MCF 10A (cell line): ENCODE measurements around the gene PTBP3. TPM values are rescaled to one million over a fixed set of nuclear protein-coding genes. Genes with fewer than 3 reads are reported as not detected.

Source experiments
- BruUV-seq: library from RNA; stranded (reverse); fragments of 400-500 nt; replicated peaks from 2 replicates; lab custom pipeline; 2021; lab: Mats Ljungman, UMichigan
- CTCF ChIA-PET: fragments of 300-600 bp; sonication (Branson Sonifier 250); formaldehyde crosslinking; extraction: SDS; loops from one replicate; lab custom pipeline; 2021; ENCODE audit warnings: antibody characterized with exemption, inconsistent platforms; lab: Yijun Ruan, JAX
- POLR2A ChIA-PET: fragments of 300-600, 350-650 bp; sonication (Branson Sonifier 250); formaldehyde crosslinking; extraction: SDS; loops from one replicate; lab custom pipeline; 2020; ENCODE audit warnings: antibody characterized with exemption, inconsistent platforms; lab: Yijun Ruan, JAX
- DNase-seq: peaks from one replicate; pipeline ENCODE4 v3.0.0-alpha.2; 2018; ENCODE audit not compliant: unreplicated experiment
- H3K27ac Mint-ChIP-seq: one replicate; pipeline ENCODE4 v1.8.0; 2022; ENCODE audit warnings: mild to moderate bottlenecking, low read depth, mixed read lengths; ENCODE audit not compliant: unreplicated experiment
- H3K27me3 Mint-ChIP-seq: one replicate; pipeline ENCODE4 v1.8.0; 2022; ENCODE audit warnings: mixed read lengths; ENCODE audit not compliant: insufficient read depth, unreplicated experiment
- H3K36me3 Mint-ChIP-seq: one replicate; pipeline ENCODE4 v1.8.0; 2022; ENCODE audit warnings: mild to moderate bottlenecking, moderate library complexity, mixed read lengths; ENCODE audit not compliant: insufficient read depth, unreplicated experiment
- H3K4me1 Mint-ChIP-seq: one replicate; pipeline ENCODE4 v1.8.0; 2022; ENCODE audit warnings: mixed read lengths; ENCODE audit not compliant: insufficient read depth, unreplicated experiment
- H3K4me3 Mint-ChIP-seq: one replicate; pipeline ENCODE4 v1.8.0; 2022; ENCODE audit warnings: mild to moderate bottlenecking, moderate library complexity, mixed read lengths; ENCODE audit not compliant: unreplicated experiment
- H3K9me3 Mint-ChIP-seq: one replicate; pipeline ENCODE4 v1.8.0; 2022; ENCODE audit warnings: mixed read lengths; ENCODE audit not compliant: unreplicated experiment
- CTCF ChIP-seq: fragments of 200-600 bp; IDR thresholded peaks from one replicate; pipeline ENCODE4 v1.8.0; 2022; ENCODE audit warnings: antibody characterized with exemption, mild to moderate bottlenecking; ENCODE audit not compliant: unreplicated experiment
- intact Hi-C: fragments of 100-400 bp; cut with micrococcal nuclease; formaldehyde crosslinking; loops from 2 replicates; pipeline ENCODE4 v1.14.1; 2022
- total RNA-seq: library from RNA; stranded (reverse); gene quantifications from 2 replicates; pipeline ENCODE4 v1.2.3, GENCODE V29; 2022

Gene PTBP3
- total RNA-seq, 1 experiment from 2014 or later = 79.2 TPM

DNA sequence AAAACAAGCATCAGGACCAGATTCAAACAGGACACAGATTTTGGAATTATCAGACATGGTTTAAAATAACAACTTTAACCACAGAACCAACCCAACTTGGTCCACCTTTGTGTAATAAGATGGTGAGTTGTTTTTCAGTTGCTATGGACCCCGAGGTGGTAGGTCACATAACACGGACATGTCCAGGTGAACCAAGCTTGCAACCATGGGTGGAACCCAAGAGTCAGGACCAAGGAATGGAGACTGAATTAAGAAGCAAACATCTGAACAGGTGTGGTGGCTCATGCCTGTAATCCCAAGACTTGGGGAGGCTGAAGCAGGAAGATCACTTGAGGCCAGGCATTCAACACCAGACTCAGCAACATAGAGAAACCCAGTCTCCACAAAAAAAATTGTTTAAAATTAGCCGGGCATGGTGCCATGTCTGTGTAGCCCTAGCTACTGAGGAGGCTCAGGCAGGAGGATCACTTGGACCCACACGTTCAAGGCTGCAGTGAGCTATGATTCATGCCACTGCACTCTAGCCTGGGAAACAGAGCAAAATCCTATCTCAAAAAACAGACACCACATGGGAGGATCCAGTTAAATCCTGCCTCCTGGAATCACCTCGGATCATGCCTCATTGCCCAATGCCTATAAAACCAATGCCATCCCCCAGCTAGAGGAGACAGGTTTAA is 10.6 kb downstream of the PTBP3 start:
- no peaks in the 10 kb centered on the region for H3K9me3 Mint-ChIP-seq
- no TSS peak for BruUV-seq
- TF ChIP-seq CTCF = no peak
- peak overlapping the region; percentile 43 for H3K4me3 Mint-ChIP-seq
- H3K4me1 Mint-ChIP-seq = peaks cover 29% of the 10 kb centered on the region
- H3K27ac Mint-ChIP-seq = peak overlapping the region; percentile 67
- H3K27me3 Mint-ChIP-seq = no peaks in the 10 kb centered on the region
- POLR2A ChIA-PET = interaction anchor here (0.7 to 6.0 kb wide), 6 partner anchors 10 to 210 kb away, joined by 3 to 50 read pairs (median 4); partner anchors contain the start of gene PTBP3
- CTCF ChIA-PET = interaction anchor here (0.5 to 0.7 kb wide), 4 partner anchors 20 to 543 kb away, joined by 3 to 4 read pairs (median 3); no protein-coding TSS in a partner anchor
- peaks cover 6% of the 10 kb centered on the region for H3K36me3 Mint-ChIP-seq
- peak; percentile 53 for DNase-seq
- intact Hi-C loops = no loop called here

- no peaks in the 10 kb centered on the region for H3K27me3 Mint-ChIP-seq
- CTCF ChIA-PET = interaction anchor here (0.6 to 0.7 kb wide), 3 partner anchors 9 to 503 kb away, joined by 3 to 5 read pairs (median 5); no protein-coding TSS in a partner anchor
- TF ChIP-seq CTCF = no peak
Observed at GRCh38 chr9:112316258-112316943, 17.0 kb downstream of the PTBP3 start.

DNA sequence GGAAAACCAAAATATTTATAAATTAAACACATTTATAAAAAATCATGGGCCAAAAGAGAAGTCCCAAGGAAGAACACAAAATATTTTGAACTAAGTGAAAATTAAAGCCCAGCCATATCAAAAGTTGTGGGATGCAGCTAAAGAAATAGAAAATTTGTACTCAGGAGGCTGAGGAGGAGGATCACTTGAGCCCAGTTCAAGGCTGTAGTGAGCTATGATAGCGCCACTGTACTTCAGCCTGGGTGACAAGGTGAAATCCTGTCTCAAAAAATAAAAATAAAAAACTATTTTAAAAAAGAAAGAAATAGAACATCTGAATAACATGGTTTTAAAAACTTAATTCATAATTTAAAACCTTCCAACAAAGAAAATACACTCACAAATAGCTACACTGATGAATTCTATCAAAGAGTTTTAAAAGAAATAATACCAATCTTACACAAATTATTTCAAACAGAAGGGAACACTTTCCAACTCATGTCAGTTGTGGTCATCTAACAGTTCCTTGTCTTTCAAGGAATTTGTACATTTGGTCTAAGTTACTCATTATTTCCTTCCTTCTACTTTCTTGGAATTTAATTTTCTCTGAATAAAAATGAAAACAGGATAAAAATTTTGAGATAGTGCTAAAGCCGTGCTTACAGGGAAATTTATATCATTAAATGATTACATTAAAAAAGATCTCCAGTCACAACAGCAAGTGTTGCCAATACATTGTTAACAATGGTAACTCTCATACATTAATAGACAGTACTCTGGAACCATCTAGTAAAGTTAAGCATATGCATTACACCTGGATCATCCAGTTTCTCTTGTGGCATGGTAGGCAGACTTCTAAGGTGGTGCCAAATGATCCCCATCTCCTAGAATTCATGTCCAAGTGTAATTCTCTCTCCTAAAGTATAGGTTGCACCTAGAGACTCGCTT is 17.8 kb downstream of the PTBP3 start:
- BruUV-seq = no TSS peak
- Mint-ChIP-seq H3K4me3 (no peak overlapping the region), H3K27ac (no peak overlapping the region), H3K4me1 (peaks cover 12% of the 10 kb centered on the region), H3K27me3 (no peaks in the 10 kb centered on the region), H3K36me3 (peaks cover 26% of the 10 kb centered on the region), H3K9me3 (no peaks in the 10 kb centered on the region)
- ChIA-PET CTCF (no interaction called here), POLR2A (interaction anchor here (0.9 to 3.6 kb wide), 3 partner anchors 11 to 17 kb away, joined by 3 to 21 read pairs (median 6); partner anchors contain the start of gene PTBP3)
- DNase-seq = no peak
- intact Hi-C loops = no loop called here
- no peak for TF ChIP-seq CTCF

More at GRCh38 chr9:112316258-112316943, 17.0 kb downstream of the PTBP3 start:
- POLR2A ChIA-PET = interaction anchor here (0.6 to 1.3 kb wide), 4 partner anchors 10 to 82 kb away, joined by 3 to 6 read pairs (median 4); no protein-coding TSS in a partner anchor
- intact Hi-C loops = no loop called here
- H3K4me3 Mint-ChIP-seq = no peak overlapping the region
- H3K4me1 Mint-ChIP-seq = peaks cover 8% of the 10 kb centered on the region
- H3K27ac Mint-ChIP-seq = no peak overlapping the region
- BruUV-seq = no TSS peak
- DNase-seq = no peak
- peaks cover 26% of the 10 kb centered on the region for H3K36me3 Mint-ChIP-seq
- H3K9me3 Mint-ChIP-seq = no peaks in the 10 kb centered on the region
